Measurements from ENCODE around the gene KIAA0825. TPM values are rescaled to one million over a fixed set of nuclear protein-coding genes. Genes with fewer than 3 reads are reported as not detected.
"Not testable (repeated sequence)": the region's sequence is repeated elsewhere in the genome, so short reads cannot be mapped to it uniquely, and the experiment has no call there.

KIAA0825 gene
- polyA plus RNA-seq, 1 donor from 2014 or later = 5.1 TPM

DNA sequence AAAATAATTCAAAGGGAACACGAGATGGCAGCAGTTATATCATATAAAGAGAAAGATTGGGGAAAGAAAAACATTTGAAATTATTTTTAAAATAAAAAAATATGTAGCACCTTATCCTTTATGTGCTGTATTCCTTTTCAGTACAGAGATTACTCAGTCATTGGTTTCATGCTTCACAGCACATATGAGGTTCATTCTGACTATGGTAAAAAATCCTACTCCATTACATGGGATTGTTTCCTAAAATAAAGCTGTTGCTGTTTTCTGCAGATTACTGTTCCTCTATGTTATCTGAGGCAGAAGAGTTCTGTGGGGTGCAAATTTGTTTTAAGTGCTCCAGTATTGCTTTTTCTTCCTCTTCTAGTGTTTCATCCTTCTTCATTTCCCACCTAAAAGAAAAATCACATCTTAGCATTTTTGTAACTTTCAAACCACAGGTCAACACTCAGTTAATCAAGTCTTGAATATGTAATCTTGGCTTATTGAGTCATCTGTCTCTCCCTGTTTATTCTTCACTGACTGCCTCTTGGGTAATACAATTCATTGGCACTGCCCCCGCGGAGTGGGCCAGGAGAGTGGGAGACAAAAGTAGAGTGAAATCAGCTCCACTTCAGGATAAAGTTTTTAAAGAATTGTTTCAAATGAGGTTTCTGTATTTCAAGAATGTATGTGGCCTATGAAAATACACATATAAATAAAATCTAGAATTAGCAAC lies 464.5 kb downstream of the KIAA0825 start:
- Histone ChIP-seq H3K9me2 (ENCODE audit: insufficient read depth, low read length) (no peaks in the 10 kb centered on the region), H3K79me2 (replicated peaks; ENCODE audit: insufficient read depth, low read length) (no peaks in the 10 kb centered on the region), H3K9me3 (ENCODE audit: low read length) (no peaks in the 10 kb centered on the region), H3K27me3 (ENCODE audit: insufficient read depth, low read depth, low read length) (no peaks in the 10 kb centered on the region), H3K9ac (ENCODE audit: low read length) (no peak overlapping the region), H3K36me3 (ENCODE audit: insufficient read depth, low read length) (no peaks in the 10 kb centered on the region), H2AFZ (ENCODE audit: low read depth, low read length) (no peak overlapping the region), H3F3A (ENCODE audit: insufficient read depth, low read length, poor library complexity, severe bottlenecking) (no peaks in the 10 kb centered on the region), H4K20me1 (ENCODE audit: insufficient read depth) (no peaks in the 10 kb centered on the region), H3K27ac (ENCODE audit: low read length) (no peak overlapping the region), H3K4me2 (ENCODE audit: low read length) (no peak overlapping the region), H3K4me3 (ENCODE audit: low read length) (no peak overlapping the region)
- TF ChIP-seq EZH2 (IDR thresholded peaks at IDR 0.05; ENCODE audit: borderline replicate concordance, insufficient read depth, low read length, poor library complexity, severe bottlenecking) (no peak), SMC3 (conservative IDR thresholded peaks at IDR 0.05; ENCODE audit: poor library complexity) (no peak), EP300 (conservative IDR thresholded peaks at IDR 0.05; ENCODE audit: poor library complexity, severe bottlenecking) (no peak), POLR2AphosphoS5 (IDR thresholded peaks at IDR 0.05) (no peak), RAD21 (conservative IDR thresholded peaks at IDR 0.05) (no peak), MXI1 (conservative IDR thresholded peaks at IDR 0.05; ENCODE audit: poor library complexity, severe bottlenecking) (no peak), TAF1 (IDR thresholded peaks at IDR 0.05; ENCODE audit: low read depth) (no peak), REST (IDR thresholded peaks at IDR 0.05; ENCODE audit: borderline replicate concordance) (no peak)
- TF ChIP-seq, protein P1, sequence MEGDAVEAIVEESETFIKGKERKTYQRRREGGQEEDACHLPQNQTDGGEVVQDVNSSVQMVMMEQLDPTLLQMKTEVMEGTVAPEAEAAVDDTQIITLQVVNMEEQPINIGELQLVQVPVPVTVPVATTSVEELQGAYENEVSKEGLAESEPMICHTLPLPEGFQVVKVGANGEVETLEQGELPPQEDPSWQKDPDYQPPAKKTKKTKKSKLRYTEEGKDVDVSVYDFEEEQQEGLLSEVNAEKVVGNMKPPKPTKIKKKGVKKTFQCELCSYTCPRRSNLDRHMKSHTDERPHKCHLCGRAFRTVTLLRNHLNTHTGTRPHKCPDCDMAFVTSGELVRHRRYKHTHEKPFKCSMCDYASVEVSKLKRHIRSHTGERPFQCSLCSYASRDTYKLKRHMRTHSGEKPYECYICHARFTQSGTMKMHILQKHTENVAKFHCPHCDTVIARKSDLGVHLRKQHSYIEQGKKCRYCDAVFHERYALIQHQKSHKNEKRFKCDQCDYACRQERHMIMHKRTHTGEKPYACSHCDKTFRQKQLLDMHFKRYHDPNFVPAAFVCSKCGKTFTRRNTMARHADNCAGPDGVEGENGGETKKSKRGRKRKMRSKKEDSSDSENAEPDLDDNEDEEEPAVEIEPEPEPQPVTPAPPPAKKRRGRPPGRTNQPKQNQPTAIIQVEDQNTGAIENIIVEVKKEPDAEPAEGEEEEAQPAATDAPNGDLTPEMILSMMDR (IDR thresholded peaks at IDR 0.05; ENCODE audit: poor library complexity, severe bottlenecking) = no peak

- not testable (repeated sequence) for H3K9me2 ChIP-seq (ENCODE audit: insufficient read depth, low read length); H3K9me3 ChIP-seq (ENCODE audit: low read length); H3K27me3 ChIP-seq (ENCODE audit: insufficient read depth, low read depth, low read length); H3K79me2 ChIP-seq (replicated peaks; ENCODE audit: insufficient read depth, low read length); H3K4me3 ChIP-seq (ENCODE audit: low read length); H3K4me2 ChIP-seq (ENCODE audit: low read length); H3F3A ChIP-seq (ENCODE audit: insufficient read depth, low read length, poor library complexity, severe bottlenecking); H3K27ac ChIP-seq (ENCODE audit: low read length); H3K36me3 ChIP-seq (ENCODE audit: insufficient read depth, low read length); H4K20me1 ChIP-seq (ENCODE audit: insufficient read depth); H3K9ac ChIP-seq (ENCODE audit: low read length); H2AFZ ChIP-seq (ENCODE audit: low read depth, low read length)
Observed at GRCh38 chr5:94143621-94144020, 474.8 kb downstream of the KIAA0825 start.
